ENCODE data around the gene WDR13. TPM values are rescaled to one million over a fixed set of nuclear protein-coding genes. Genes with fewer than 3 reads are reported as not detected.
"Not testable (repeated sequence)": the region's sequence is repeated elsewhere in the genome, so short reads cannot be mapped to it uniquely, and the experiment has no call there.

Gene WDR13
- 10 to 100 TPM; 32.6 to 42.9 TPM for total RNA-seq

DNA sequence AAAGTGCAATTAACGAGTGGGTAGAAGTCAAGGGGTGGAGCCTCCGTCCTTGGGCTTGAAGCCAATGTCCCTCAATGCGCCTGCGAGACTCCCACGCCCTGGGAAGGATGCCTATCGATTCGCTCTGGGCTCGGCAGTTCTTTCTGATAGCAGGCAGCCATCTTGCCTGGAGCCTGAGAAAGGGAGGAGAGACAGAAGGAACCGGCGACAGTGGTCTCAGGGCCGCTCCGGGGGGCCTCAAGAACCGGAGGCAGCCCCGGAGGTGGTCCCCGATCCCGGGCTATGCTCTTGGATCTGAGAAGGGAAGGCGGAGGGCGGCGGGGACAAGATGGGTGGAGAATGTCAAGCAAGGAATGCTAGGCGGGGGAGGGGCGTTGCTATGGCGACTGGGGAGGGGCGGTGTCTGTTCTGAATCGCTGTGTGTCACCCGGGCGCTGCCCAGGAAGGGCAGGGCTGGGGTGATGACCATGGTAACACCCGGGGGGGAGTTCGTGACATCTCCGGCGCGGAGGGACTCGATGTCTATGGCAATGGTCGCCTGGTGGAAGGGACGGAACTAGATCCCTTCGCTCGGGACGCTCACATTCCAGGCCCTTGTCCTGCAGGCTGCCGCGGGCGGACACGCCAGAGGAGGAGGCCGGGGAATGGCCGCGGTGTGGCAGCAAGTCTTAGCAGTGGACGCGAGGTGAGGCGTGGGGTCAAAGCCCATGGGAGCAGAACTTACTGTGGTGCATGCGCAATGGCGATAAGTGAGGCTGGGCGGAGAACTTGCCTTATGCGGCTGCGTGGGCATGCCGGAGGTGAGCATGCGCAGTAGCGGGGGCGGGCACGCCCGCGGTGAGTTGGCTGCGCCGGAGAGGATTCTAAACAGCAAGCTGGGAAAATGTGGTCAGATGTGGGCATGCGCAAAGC is at the start of gene WDR13:
TSS of gene WDR13 (plus strand) at position 140 of the 912 bp plus-strand sequence. CDS start at position 645, 505 bp downstream.
- CTCF ChIA-PET = no interaction called here
- Mint-ChIP-seq H3K9me3 (ENCODE audit: low read depth) (no peaks in the 10 kb centered on the region), H3K27me3 (no peaks in the 10 kb centered on the region), H3K36me3 (peaks cover 1% of the 10 kb centered on the region), H3K4me3 (peak within 1 kb of the TSS; percentile 93), H3K27ac (peak within 1 kb of the TSS; percentile 97), H3K4me1 (peaks cover 10% of the 10 kb centered on the region)
- ATAC-seq (peak; percentile 87), DNase-seq (peak; percentile 93)

DNA sequence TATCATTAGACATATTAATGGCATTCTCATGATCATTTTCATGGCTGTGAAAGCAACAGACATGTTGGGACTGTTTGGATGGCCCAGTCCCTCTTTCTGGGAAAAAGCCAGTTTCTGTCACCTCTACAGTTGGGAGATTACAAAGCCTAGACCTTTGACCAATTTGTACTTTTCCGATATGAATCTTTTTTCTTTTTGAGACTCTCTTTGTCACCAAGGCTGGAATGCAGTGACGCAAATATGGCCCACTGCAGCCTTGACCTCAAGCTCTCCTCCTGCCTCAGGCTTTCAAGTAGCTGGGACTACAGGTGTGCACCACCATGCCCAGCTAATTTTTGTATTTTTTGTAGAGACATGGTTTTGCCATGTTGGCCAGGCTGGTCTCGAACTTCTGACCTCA is 48.4 kb upstream of the WDR13 start:
- Mint-ChIP-seq H3K27ac (no peak overlapping the region), H3K36me3 (peaks cover 18% of the 10 kb centered on the region), H3K4me1 (peaks cover 3% of the 10 kb centered on the region), H3K27me3 (no peaks in the 10 kb centered on the region), H3K9me3 (ENCODE audit: low read depth) (no peaks in the 10 kb centered on the region), H3K4me3 (no peak overlapping the region)
- DNase-seq (no peak), ATAC-seq (no peak)
- CTCF ChIA-PET = no interaction called here

DNA sequence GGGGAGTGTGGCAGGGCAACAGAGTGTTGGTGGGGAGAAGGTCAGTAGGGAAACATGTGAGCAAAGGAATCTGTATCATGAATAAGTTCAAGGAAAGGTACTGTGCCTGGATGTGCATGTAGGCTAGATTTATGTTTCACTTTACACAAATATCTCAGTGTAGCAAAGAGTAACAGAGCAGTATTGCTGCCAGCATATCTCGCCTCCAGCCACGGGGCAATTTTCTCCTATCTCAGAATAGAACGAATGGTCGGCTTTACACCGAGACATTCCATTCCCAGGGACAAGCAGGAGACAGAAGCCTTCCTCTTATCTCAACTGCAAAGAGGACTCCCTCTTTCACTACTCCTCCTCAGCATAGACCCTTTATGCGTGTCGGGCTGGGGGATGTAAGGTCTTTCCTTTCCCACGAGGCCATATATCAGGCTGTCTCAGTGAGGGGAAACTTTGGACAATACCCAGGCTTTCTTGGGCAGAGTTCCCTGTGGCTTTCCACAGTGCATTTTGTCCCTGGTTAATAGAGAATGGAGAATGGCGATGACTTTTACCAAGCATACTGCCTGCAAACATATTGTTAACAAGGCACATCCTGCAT is 41.5 kb upstream of the WDR13 start:
- ATAC-seq; DNase-seq; CTCF ChIA-PET; H3K4me3 Mint-ChIP-seq; H3K27ac Mint-ChIP-seq; H3K9me3 Mint-ChIP-seq (ENCODE audit: low read depth); H3K4me1 Mint-ChIP-seq; H3K27me3 Mint-ChIP-seq: not testable (repeated sequence)
- H3K36me3 Mint-ChIP-seq = peaks cover 23% of the 10 kb centered on the region

DNA sequence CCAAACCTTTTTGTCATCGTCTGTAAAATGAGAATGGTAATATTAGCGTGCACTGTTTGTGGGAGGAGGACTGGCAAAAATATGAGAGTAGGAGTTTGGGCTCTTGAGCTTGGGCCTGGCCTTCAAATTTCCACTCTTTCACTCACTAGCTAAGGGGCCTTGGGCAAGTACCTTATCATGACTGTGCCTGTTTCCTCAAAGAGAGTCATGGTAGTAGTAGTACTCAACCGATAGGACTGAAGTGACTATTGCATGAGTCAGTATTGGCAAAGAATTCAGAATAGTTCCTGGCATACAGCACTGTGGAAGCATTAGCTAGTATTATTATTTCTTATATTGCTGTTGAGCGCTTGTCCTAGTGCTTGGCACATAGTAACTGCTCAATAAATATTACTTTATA is 39.0 kb upstream of the WDR13 start:
- CTCF ChIA-PET = no interaction called here
- Mint-ChIP-seq H3K27me3 (no peaks in the 10 kb centered on the region), H3K36me3 (peaks cover 24% of the 10 kb centered on the region), H3K4me1 (peaks cover 4% of the 10 kb centered on the region), H3K4me3 (no peak overlapping the region), H3K9me3 (ENCODE audit: low read depth) (no peaks in the 10 kb centered on the region), H3K27ac (peak overlapping the region; percentile 25)
- DNase-seq (no peak), ATAC-seq (peak; percentile 20)

DNA sequence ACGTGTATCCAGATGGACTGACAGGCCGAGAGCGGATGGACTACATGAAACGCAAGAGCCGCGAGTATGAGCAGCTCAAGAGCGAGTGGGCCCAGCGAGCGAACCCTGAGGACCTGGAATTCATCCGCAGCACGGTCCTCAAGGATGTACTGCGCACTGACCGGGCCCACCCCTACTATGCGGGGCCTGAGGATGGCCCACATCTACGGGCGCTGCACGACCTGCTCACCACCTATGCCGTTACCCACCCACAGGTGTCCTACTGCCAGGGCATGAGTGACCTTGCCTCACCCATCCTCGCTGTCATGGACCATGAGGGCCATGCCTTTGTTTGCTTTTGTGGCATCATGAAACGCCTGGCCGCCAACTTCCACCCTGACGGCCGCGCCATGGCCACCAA is 37.7 kb upstream of the WDR13 start:
- Mint-ChIP-seq H3K4me1 (peaks cover 4% of the 10 kb centered on the region), H3K27ac (no peak overlapping the region), H3K4me3 (no peak overlapping the region), H3K27me3 (no peaks in the 10 kb centered on the region), H3K9me3 (ENCODE audit: low read depth) (no peaks in the 10 kb centered on the region), H3K36me3 (peaks cover 25% of the 10 kb centered on the region)
- no peak for ATAC-seq
- DNase-seq = no peak
- CTCF ChIA-PET = no interaction called here

DNA sequence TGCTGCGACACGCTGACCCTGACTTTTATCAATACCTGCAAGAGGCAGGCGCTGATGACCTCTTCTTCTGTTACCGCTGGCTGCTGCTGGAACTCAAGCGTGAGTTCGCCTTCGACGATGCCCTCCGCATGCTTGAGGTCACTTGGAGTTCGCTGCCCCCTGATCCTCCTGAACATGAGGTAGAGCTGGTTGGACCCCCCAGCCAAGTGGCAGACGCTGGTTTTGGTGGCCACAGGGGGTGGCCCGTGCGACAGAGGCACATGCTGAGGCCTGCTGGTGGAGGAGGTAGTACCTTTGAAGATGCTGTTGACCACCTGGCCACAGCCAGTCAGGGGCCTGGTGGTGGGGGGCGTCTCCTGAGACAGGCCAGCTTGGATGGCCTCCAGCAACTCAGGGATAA is 37.2 kb upstream of the WDR13 start:
- CTCF ChIA-PET = no interaction called here
- H3K27ac Mint-ChIP-seq = no peak overlapping the region

DNA sequence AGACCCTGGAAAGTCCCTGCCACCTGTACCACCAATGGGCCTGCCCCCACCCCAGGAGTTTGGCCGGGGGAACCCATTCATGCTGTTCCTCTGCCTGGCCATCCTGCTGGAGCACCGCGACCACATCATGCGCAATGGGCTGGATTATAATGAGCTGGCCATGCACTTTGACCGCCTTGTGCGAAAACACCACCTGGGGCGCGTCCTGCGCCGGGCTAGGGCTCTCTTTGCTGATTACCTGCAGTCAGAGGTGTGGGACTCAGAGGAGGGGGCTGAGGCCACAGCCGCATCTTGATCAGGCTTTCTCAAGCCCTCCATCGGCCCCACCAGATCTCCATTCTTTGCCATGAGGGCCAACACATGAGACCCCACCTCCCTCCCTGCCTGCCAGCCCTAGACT is 36.6 kb upstream of the WDR13 start:
- ATAC-seq (no peak), DNase-seq (no peak)
- no peaks in the 10 kb centered on the region for H3K27me3 Mint-ChIP-seq
- H3K4me1 Mint-ChIP-seq = peaks cover 4% of the 10 kb centered on the region
- peaks cover 21% of the 10 kb centered on the region for H3K36me3 Mint-ChIP-seq
- CTCF ChIA-PET = no interaction called here
- H3K9me3 Mint-ChIP-seq (ENCODE audit: low read depth) = no peaks in the 10 kb centered on the region
- H3K27ac Mint-ChIP-seq = no peak overlapping the region
- no peak overlapping the region for H3K4me3 Mint-ChIP-seq

More for the DNA sequence above, 37.2 kb upstream of the WDR13 start:
- Mint-ChIP-seq H3K4me1 (peaks cover 4% of the 10 kb centered on the region), H3K4me3 (no peak overlapping the region), H3K36me3 (peaks cover 21% of the 10 kb centered on the region), H3K9me3 (ENCODE audit: low read depth) (no peaks in the 10 kb centered on the region), H3K27me3 (no peaks in the 10 kb centered on the region)
- ATAC-seq (no peak), DNase-seq (no peak)

DNA sequence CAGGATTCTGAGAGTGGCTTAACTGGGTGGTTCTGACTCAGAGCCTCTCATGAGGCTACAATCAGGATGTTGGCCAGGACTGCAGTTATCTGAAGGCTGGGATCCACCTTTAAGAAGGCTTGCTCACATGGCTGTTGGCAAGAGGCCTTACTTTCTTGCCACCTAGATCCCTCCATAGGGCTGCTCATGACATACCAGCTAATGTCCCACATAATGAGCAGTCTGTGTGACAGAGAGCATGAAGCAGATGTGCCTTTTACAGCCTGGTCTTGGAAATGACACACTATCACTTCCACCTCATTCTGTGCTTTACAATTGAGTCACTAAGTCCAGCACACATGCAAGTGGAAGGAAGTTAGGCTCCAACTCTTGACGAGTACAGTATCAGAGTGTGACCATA is 27.3 kb upstream of the WDR13 start:
- Mint-ChIP-seq H3K9me3 (ENCODE audit: low read depth) (no peaks in the 10 kb centered on the region), H3K36me3 (peaks cover 2% of the 10 kb centered on the region), H3K4me1 (peaks cover 16% of the 10 kb centered on the region), H3K27me3 (no peaks in the 10 kb centered on the region), H3K27ac (peak overlapping the region; percentile 83), H3K4me3 (no peak overlapping the region)
- CTCF ChIA-PET = no interaction called here
- DNase-seq (peak; percentile 67), ATAC-seq (peak; percentile 55)

DNA sequence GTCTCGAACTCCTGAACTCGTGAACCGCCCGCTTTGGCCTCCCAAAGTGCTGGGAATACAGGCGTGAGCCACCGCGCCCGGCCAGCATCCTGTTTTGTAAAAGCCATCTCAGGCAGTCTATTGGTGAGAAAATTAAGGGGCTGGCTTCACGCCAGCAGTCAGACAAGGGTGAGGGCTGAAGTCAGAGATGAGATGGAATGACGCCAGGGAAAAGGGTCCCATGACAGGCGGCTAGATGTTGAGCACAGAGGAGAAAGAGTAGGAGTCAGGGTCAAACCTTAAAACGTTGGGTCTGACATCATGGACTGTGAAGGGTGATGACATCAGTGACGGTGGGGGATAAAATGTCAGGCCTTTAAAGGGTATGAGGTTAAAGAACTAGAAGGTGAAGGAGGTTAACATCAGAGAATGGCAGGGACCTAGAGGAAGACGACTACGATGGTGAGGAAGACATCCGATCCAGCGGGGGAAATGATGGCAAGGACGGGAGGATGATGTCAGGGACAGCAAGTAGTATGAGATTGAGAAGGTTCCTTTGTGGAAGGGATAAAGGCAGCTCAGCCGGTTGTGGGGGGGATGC is 23.5 kb upstream of the WDR13 start:
- Mint-ChIP-seq H3K4me1 (peaks cover 32% of the 10 kb centered on the region), H3K27ac (peak overlapping the region; percentile 100), H3K9me3 (ENCODE audit: low read depth) (no peaks in the 10 kb centered on the region), H3K27me3 (no peaks in the 10 kb centered on the region), H3K36me3 (peaks cover 30% of the 10 kb centered on the region), H3K4me3 (peak overlapping the region; percentile 99)
- no peak for DNase-seq
- peak; percentile 15 for ATAC-seq
- CTCF ChIA-PET = interaction anchor here (1.2 to 2.0 kb wide), 5 partner anchors 34 to 384 kb away, joined by 3 to 11 read pairs (median 4); partner anchors contain the start of genes OTUD5 and TBC1D25

DNA sequence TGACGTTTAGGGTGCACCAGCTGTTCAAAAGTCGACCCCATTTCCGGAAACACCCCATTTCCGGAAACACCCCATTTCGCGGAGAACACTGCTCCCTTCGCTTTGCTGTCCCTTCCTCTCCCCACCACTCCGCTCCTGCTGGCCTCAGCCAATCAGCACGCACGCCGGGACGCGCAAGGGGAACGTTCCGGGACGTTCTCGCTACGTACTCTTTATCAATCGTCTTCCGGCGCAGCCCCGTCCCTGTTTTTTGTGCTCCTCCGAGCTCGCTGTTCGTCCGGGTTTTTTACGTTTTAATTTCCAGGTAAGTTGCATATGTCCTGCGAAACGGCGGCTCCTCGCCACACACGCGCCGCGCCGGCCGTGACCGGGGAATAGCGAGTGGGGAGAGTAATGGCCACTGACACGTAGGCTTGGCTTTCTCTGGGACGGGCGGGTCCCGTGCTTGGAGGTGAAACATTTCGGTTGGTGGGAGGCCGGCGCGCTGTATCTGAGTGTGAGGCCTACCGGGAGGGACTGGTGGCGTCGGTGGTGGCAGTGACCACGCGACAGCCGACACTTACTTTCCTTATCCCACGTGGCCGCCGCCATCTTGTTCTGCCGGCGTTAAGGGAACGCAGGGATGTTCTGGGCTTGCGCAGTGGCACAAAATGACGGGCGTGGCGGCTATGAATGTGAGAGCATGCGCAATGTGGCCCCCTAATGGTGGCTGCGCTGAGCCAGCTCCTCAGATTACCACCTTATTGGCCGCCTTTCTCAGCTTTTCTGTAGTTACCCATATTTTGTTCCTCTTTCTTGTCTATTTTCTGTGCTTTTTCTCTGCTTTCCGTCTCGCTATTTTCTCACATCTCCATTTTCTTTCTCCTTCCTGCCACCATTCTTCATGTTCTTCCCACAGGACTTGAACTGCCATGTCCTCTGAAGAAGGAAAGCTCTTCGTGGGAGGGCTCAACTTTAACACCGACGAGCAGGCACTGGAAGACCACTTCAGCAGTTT is 22.7 kb upstream of the WDR13 start, which contains the start of gene RBM3:
TSS of gene RBM3 (plus strand) at position 215 of the 997 bp plus-strand sequence. CDS start at position 912, 697 bp downstream.
- ATAC-seq (peak; percentile 93), DNase-seq (peak; percentile 97)
- Mint-ChIP-seq H3K4me1 (peaks cover 34% of the 10 kb centered on the region), H3K27me3 (no peaks in the 10 kb centered on the region), H3K4me3 (peak within 1 kb of the TSS; percentile 99), H3K36me3 (peaks cover 33% of the 10 kb centered on the region), H3K27ac (peak within 1 kb of the TSS; percentile 100), H3K9me3 (ENCODE audit: low read depth) (no peaks in the 10 kb centered on the region)
- CTCF ChIA-PET = interaction anchor here (1.2 to 2.0 kb wide), 5 partner anchors 35 to 383 kb away, joined by 3 to 11 read pairs (median 4); partner anchors contain the start of genes OTUD5 and TBC1D25

DNA sequence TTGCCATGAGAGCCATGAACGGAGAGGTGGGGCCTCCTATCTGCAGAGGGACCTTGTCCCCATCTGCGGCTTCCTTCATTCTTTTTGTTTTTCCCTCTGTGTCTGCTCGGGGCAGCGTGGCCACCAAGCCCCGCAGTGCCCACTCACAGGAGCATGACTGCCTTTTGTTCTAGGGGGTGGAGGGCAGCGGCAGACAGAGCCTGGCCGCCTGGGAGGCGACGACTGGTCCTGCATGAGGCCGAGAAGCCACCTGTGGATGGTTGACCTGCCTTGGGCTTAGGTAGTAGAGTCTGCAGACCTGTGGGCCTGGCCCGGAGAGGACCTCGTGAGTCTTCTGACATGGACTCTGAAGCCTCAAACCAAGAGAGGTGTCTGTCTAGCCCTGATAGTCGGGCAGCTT is 21.6 kb upstream of the WDR13 start:
- CTCF ChIA-PET = interaction anchor here (1.8 kb wide), 1 partner anchor 71 kb away, joined by 3 read pairs; no protein-coding TSS in a partner anchor
- no peak for ATAC-seq
- H3K4me3 Mint-ChIP-seq = peak overlapping the region; percentile 99
- no peaks in the 10 kb centered on the region for H3K9me3 Mint-ChIP-seq (ENCODE audit: low read depth)
- no peaks in the 10 kb centered on the region for H3K27me3 Mint-ChIP-seq
- no peak for DNase-seq
- peak overlapping the region; percentile 100 for H3K27ac Mint-ChIP-seq
- peaks cover 29% of the 10 kb centered on the region for H3K4me1 Mint-ChIP-seq
- peaks cover 38% of the 10 kb centered on the region for H3K36me3 Mint-ChIP-seq

DNA sequence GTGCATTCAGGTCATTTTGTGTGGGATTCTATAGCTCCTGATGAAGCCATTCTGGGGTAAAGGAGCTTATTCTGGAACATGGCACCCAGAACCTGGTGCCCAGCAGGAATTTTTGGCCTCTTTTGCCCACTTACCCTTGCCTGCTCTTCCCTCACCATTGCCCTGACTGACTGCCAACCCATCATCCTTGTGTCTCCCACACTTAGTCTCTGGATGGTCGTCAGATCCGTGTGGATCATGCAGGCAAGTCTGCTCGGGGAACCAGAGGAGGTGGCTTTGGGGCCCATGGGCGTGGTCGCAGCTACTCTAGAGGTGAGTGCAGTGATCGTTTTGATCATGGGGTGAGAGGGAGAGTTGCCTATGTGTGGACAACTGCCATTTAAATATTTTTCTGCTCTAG is 21.2 kb upstream of the WDR13 start:
- Mint-ChIP-seq H3K27me3 (no peaks in the 10 kb centered on the region), H3K36me3 (peaks cover 38% of the 10 kb centered on the region), H3K4me3 (peak overlapping the region; percentile 99), H3K9me3 (ENCODE audit: low read depth) (no peaks in the 10 kb centered on the region), H3K27ac (peak overlapping the region; percentile 100), H3K4me1 (peaks cover 26% of the 10 kb centered on the region)
- DNase-seq = no peak
- CTCF ChIA-PET = no interaction called here
- no peak for ATAC-seq
